Body of pancreas (tissue), 4 donors: ENCODE measurements around the gene RIPK3.

Source experiments
- CTCF ChIP-seq, 7 experiments: fragments of 450-650 bp in 4 of 7; fragments of 200-600 bp in 3 of 7; sonication (generic) in 3 of 7; IDR thresholded peaks; one replicate each; pipeline ENCODE4 v1.5.1; 2016 to 2019; ENCODE audit warnings: antibody characterized with exemption in 7 of 7
- POLR2A ChIP-seq, 3 donors: fragments of 450-650 bp; IDR thresholded peaks; one replicate each; pipeline ENCODE4 v1.6.1; 2016; ENCODE audit warnings: antibody characterized with exemption in 3 of 3, mild to moderate bottlenecking in 2 of 3

GRCh38 chr14:24339284-24340151 lies at the start of gene RIPK3:
- no peak for TF ChIP-seq CTCF (IDR thresholded peaks at IDR 0.05)
- peak in 2 of 3 donors; percentile 51 to 55 for TF ChIP-seq POLR2A (IDR thresholded peaks at IDR 0.05)
